ENCODE results near the gene MCU.
"Not testable (repeated sequence)": the region's sequence is repeated elsewhere in the genome, so short reads cannot be mapped to it uniquely, and the experiment has no call there.

Gene MCU, protein sequence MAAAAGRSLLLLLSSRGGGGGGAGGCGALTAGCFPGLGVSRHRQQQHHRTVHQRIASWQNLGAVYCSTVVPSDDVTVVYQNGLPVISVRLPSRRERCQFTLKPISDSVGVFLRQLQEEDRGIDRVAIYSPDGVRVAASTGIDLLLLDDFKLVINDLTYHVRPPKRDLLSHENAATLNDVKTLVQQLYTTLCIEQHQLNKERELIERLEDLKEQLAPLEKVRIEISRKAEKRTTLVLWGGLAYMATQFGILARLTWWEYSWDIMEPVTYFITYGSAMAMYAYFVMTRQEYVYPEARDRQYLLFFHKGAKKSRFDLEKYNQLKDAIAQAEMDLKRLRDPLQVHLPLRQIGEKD

DNA sequence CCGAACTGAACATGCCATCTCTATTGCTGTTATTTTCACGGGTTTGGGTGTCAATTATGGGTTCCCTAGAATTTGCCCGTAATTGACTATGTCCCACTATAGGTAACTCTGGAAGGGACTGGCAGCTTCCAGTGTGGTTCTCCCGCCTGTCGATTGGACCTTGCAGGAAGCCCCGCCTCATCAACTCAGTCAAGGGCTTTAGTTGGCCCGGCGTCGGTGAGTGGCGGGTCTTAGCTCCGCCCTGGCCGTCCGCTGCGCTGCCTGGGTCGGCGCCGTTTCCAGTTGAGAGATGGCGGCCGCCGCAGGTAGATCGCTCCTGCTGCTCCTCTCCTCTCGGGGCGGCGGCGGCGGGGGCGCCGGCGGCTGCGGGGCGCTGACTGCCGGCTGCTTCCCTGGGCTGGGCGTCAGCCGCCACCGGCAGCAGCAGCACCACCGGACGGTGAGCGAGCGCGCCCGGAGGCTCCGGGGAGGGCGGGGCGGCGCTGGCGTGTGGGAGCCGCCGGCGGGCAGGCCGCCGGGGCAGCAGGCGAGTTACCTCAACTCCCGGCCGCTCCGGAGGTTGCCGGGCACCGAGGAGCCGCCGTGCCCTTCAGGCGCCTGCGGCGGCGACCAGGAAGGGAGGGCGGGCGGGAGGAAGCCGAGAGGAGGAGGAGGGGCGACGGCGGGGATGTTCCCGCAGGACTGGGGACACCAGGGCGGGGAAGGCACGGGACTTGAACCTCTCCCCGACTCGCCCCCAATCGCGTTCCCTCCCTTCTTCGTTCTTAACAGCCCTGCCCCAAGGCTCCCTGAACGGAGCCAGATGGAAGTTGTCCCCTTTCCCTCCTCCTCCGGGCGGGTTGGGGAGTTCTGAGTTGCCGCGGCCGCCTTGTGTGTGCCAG, at the start of gene MCU:
Gene MCU, plus strand, starts transcription at position 281 of the 881 bp plus-strand sequence. Its CDS starts 9 bp downstream, at position 290.
- peak; percentile 92 for DNase-seq

DNA sequence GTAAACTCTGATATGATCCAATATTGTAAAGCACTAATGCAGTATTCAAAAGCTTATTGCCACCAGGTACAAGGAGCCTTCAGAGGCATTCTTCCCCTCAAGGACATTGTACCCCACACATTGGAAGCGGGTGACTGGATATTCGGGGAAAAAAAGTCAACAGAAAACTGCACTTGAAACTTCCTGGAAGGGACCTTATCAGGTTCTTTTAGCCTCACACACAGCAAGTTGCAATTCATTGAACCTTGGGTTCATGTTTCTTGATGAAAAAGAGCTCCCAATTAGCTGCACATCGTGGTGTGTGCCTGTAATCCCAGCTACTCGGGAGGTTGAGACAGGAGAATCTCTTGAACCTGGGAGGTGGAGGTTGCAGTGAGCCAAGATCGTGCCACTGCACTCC, 49.6 kb upstream of the MCU start:
- no peak for DNase-seq

- no peak for DNase-seq
These were observed 46.6 kb upstream of the MCU start for GRCh38 chr10:72645263-72645858.

DNA sequence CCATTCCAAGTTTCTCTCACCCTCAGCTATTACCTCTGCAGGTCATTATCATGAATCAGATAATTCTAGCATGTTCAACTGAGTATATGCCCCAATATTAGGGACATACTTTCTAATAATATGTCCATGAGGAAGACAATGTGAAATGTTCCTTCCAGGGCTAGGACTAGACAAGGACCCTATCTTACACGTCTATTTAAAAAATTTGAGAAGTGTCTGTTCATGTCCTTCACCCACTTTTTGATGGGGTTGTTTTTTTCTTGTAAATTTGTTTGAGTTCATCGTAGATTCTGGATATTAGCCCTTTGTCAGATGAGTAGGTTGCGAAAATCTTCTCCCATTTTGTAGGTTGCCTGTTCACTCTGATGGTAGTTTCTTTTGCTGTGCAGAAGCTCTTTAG, 45.0 kb upstream of the MCU start:
- DNase-seq: not testable (repeated sequence)

DNA sequence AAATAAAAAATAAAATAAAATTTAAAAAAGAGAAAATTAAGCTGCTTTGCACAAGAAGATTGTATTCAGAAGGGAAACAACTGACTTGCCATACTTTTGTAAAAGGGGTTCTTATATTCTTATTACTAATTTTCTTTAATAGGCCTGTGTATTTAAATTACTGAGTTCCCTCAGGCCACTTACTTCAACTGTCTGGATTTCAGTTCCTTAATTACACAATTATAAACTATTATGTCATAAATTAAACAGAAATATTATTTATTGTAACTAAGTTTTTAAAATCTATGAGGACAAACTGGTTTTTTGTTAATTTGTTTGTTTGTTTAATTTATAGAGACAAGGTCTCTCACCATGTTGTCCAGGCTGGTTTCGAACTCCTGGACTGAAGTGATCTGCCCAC, 43.6 kb upstream of the MCU start:
- DNase-seq: no peak

DNA sequence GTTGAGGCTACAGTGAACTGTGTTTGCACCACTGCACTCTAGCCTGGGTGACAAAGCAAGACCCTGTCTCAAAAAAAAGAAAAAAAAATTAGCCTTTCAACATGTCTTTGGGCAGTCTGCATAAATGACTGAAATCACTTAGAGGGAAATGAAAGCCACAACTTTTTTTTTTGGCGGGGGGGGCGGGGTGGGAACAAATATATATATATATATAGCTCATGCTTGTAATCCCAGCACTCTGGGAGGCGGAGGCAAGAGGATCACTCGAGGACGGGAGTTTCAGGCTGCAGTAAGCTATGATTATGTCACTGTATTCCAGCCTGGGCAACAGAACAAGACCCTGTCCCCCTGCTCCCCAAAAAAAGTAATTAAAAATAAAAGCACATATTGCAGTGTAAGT, 42.7 kb upstream of the MCU start:
- DNase-seq: no peak

DNA sequence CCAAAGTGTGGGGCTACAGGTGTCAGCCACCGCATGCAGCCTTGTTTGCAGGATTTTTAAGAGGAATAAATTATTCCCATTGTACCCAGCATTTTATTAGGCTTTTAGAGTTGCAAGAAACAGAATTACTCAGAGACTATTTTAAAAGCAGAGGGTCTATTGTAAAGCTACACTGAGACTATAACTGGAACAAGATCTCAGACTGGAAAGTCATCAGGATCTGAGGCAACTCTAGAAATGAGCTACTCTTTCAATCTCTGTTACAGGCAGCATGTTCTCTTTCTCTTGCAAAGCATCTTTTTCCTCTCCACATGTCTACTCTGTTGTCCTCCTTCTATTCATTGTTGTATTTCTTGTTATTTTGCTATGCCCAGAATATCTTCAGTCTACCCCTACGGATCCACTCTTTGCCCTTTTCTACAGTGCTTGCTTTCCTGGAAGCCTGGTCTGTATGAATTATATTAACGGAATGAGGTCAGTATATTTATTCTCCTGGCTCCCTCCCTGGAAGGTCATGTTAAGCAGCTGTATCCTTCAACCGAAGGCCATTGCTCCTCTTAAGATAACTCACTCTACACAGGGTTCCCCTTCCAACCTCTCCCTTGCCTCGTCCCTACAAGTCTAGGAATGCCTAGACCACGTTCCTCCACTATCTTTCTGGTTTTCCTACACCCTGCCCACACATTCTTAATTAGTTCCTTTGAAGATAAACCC, 38.4 kb upstream of the MCU start:
- no peak for DNase-seq

DNA sequence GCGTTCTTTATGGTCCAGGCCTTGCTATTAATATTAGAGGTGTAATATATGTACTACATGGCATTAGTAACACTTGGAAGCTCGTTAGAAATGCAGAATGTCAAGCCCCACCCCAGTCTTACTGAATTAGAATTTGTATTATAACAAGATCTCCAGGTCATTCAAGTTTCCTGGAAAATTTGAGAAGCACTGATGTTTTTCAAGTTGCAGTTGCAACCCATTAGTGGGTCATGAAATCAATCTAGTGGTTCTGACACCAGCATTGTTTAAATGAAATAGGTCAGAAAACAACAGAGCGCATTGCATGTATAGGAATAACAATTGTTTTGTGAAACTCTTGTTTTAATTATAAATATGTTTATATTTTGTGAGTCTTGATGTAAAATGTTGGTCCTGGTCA, 37.2 kb upstream of the MCU start:
- no peak for DNase-seq

- no peak for DNase-seq
These were observed 33.1 kb upstream of the MCU start for GRCh38 chr10:72658696-72659400.

DNA sequence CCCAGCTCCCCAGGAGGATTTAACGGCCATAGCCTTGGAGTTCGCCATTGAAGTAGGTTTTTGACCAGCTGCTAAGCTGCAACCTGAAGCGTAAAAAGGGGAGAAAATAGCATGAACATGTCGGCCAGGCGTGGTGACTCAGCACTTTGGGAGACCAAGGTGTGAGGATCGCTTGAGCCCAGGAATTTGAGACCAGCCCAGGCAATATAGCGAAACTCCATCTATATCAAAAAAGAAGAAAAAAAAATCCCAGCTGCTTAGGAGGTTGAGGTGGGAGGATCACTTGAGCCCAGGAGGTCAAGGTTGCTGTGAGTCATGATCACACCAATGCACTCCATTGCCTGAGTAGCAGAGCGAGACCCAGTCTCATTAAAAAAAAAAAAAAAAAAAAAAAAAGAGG, 32.2 kb upstream of the MCU start:
- DNase-seq: no peak

GRCh38 chr10:72660220-72660619, 31.7 kb upstream of the MCU start:
- DNase-seq: no peak

GRCh38 chr10:72661431-72661830, 30.5 kb upstream of the MCU start:
- no peak for DNase-seq

- DNase-seq: no peak
These were observed 28.0 kb upstream of the MCU start for GRCh38 chr10:72663971-72664370.

GRCh38 chr10:72665925-72666324, 26.0 kb upstream of the MCU start:
- DNase-seq: no peak

DNA sequence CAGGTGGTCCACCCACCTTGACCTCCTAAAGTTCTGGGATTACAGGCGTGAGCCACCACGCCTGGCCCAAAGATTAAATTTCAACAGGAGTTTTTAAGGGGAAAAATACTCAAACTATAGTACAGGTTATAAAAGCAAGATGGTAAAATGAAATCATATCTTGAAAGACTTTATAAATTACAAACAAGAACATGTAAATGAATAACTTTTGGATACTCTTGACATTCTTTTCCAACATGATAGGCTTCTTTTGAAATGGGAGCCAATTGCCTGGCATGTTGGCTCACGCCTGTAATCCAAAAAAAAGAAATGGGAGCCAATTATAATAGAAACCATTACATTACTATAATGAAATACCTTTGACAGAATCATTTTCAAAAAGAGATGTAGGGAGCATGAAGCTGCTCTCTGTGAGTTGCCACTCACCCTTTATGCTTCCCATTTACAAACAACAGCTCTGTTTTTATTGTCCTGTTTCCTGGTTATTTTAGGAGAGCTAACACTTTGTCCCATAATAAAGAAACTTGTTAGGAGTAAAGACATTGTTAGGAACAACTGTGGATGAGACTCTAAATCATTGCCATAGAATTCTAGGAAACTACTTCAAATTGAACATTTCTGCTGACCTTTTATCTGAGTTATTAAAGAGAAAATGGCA, 24.6 kb upstream of the MCU start:
- DNase-seq: no peak

DNA sequence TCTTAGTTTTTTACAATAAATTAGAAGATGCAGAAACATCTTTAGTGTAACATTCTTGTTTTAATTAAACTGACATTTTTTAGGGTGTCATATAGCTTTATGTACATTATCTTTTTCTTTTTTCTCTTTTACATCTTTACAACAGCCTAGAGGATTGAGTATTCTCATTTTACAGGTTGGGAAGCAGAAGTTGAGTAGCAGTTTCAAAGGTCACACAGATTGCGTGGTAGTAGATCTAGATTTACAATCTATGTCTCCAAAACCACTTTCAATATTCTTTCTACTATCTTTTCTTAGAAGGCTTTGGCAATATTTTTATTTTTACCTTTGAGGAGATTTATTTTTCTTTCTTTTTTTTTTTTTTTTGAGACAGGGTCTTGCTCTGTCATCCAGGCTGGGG, 18.7 kb upstream of the MCU start:
- no peak for DNase-seq

GRCh38 chr10:72674174-72674573, 17.8 kb upstream of the MCU start:
- not testable (repeated sequence) for DNase-seq

DNA sequence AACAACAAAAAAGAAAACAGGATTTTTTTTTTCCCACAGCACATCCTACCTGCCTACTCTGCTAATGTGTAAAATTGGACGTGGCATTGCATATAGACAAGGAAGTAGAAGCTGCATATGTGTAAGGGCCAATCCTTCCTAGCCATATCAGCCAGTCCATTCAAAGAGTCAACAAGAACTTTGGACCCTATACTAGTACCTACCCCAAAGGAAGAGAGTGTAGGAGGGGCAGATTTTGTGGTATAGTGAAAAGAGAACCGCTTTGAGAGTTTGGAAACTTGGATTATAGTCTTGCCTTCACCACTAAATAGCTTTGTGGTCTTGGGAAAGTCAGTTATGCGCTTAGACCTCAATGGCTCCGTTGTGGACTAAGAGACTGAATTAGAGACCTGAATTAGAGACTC, 12.1 kb upstream of the MCU start:
- no peak for DNase-seq

GRCh38 chr10:72682638-72683037, 9.3 kb upstream of the MCU start:
- no peak for DNase-seq

DNA sequence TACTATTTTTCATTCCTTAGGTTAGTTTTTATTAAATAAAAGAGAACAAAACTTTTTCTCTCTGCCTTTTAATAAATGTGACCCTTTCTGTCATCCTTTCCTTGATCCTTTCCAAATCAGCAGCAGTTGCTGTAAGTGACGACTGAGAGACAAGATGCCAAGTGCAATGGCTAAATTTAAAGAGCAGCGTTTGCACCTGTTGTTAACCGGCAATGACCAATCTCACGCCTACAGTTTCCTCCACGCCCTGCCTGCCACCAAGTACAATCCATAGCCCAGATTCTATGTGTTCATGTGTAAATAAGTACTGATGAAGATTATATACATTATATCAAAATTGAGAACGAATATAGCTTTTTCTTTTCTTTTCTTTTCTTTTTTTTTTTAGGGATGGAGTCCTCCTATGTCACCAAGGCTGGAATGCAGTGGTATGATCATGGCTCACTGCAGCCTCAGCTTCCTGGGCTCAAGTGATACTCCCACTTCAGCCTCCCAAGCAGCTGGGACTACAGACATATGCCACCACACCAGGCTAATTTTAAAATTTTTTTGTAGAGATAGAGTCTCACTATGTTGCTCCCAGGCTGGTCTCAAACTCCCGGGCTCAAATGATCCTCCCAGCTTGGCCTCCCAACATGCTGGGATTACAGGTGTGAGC, 6.5 kb upstream of the MCU start:
- DNase-seq: no peak

DNA sequence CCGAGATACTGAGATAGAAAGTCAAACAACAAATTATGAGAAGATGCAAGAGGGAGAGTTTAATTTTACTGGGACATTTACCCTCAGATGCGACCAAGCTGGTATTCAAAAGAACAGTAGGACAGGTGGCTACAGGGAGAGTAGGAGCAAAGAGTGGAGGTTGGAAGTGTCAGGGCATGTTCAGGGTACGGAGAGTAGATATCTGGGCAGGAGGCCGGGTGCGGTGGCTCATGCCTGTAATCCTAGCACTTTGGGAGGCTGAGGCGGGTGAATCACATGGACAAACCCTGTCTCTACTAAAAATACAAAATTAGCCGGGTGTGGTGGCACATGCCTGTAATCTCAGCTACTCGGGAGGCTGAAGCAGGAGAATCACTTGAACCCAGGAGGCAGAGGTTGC, 5.5 kb upstream of the MCU start:
- not testable (repeated sequence) for DNase-seq
